Stimulated activated effector memory CD8-positive, alpha-beta T cell treated with anti-CD3 and anti-CD28 coated beads, Interleukin-12 subunit alpha, Interleukin-12 subunit beta, amount 100 ng/mL, for 72 hours (primary cell): ENCODE results near the gene RREB1.
A peak's percentile ranks its signal among the peaks of the same experiment; 100 is the strongest.

ENCODE experiments used
- ATAC-seq: fragments of 150-1000 bp; cut with Tn5 transposase; 2 replicates; pipeline ENCODE4 v1.10.0; 2021
- DNase-seq, 2 donors: peaks; one replicate each; pipeline ENCODE4 v3.0.0; 2021 to 2022; ENCODE audit warnings: low spot score in 2 of 2
- H3K27ac Mint-ChIP-seq: one replicate; pipeline ENCODE4 v1.8.0; 2022; ENCODE audit warnings: mild to moderate bottlenecking, mixed read lengths
- H3K36me3 Mint-ChIP-seq: one replicate; pipeline ENCODE4 v1.8.0; 2022; ENCODE audit warnings: mild to moderate bottlenecking, mixed read lengths
- H3K4me1 Mint-ChIP-seq: one replicate; pipeline ENCODE4 v1.8.0; 2022; ENCODE audit warnings: mixed read lengths
- H3K4me3 Mint-ChIP-seq: one replicate; pipeline ENCODE4 v1.8.0; 2022; ENCODE audit warnings: mild to moderate bottlenecking, mixed read lengths
- H3K9me3 Mint-ChIP-seq: one replicate; pipeline ENCODE4 v1.8.0; 2022; ENCODE audit warnings: mixed read lengths

RREB1 gene

DNA sequence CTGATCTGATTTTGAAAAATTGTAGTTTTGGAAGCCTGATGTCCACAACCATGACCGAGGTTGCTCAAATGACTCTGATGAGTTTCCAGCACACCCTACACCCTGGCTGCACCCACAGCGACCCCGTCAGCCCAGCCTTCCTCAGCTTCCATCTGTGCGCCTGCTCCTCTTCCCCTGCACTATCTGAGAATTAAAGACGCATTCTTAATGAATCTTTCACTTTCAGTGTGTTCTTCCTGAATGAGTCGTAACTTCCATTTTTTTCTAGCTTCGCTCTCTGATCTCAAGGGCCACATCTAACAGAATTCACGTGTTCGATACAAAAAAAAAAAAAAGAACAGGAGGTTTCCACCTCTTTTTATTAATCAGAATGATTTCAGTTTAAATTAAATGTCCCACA, 21.3 kb upstream of the RREB1 start:
- no peaks in the 10 kb centered on the region for H3K36me3 Mint-ChIP-seq
- no peaks in the 10 kb centered on the region for H3K9me3 Mint-ChIP-seq
- H3K4me1 Mint-ChIP-seq, result peaks cover 30% of the 10 kb centered on the region
- peak overlapping the region; percentile 66 for H3K4me3 Mint-ChIP-seq
- H3K27ac Mint-ChIP-seq, result peak overlapping the region; percentile 69
- DNase-seq, result no peak
- peak; percentile 64 for ATAC-seq

DNA sequence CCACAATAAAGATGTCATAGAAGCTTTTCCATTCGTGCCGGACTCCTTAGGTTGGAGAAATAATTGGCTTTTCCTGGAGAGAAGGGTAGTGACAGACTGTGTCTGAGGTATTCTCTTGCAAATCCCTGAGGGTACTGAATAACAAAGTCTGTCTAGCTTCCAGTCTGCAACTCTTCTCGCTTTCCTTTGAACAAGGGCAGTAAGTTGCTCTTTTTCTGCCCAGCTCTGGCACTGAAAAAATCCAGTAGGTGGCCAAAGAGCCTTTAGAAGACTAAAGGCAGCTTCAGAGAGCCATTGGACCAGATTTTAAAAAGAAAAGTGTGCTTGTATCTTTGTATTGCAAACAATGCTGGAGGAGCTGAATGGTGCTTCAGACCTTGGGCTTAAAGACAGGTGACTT, 20.7 kb upstream of the RREB1 start:
- H3K27ac Mint-ChIP-seq, result peak overlapping the region; percentile 69

DNA sequence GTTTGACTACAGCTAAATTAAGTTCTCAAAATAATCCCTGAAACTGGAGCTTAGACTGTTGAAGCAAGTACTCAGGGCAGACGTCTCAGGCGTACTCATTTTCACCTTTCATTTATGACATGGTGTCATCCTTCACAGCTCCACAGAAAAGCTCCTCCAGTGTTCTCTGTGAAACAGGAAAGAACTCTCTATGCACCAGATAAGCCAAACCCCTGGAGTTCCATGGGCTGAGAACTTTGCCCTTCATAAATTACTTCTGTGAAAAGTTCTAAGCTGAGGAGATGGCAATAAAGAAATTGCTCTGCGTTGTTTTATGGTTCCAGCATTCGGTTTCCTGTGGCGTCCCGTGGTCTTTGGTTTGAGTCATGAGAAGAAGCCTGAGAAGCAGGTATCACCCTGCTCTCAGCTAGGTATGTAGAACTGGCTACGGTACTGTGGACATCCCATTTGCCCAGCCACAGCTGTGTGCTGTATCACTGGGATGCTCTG, 20.2 kb upstream of the RREB1 start:
- H3K27ac Mint-ChIP-seq, result no peak overlapping the region
- H3K4me1 Mint-ChIP-seq, result peaks cover 30% of the 10 kb centered on the region
- peak; percentile 17 to 68 for DNase-seq
- H3K4me3 Mint-ChIP-seq, result peak overlapping the region; percentile 66
- peak; percentile 92 for ATAC-seq
- no peaks in the 10 kb centered on the region for H3K36me3 Mint-ChIP-seq
- no peaks in the 10 kb centered on the region for H3K9me3 Mint-ChIP-seq

More for the DNA sequence above, 20.7 kb upstream of the RREB1 start:
- peak overlapping the region; percentile 66 for H3K4me3 Mint-ChIP-seq
- no peaks in the 10 kb centered on the region for H3K9me3 Mint-ChIP-seq
- no peaks in the 10 kb centered on the region for H3K36me3 Mint-ChIP-seq
- ATAC-seq, result no peak
- H3K4me1 Mint-ChIP-seq, result peaks cover 30% of the 10 kb centered on the region
- no peak for DNase-seq

DNA sequence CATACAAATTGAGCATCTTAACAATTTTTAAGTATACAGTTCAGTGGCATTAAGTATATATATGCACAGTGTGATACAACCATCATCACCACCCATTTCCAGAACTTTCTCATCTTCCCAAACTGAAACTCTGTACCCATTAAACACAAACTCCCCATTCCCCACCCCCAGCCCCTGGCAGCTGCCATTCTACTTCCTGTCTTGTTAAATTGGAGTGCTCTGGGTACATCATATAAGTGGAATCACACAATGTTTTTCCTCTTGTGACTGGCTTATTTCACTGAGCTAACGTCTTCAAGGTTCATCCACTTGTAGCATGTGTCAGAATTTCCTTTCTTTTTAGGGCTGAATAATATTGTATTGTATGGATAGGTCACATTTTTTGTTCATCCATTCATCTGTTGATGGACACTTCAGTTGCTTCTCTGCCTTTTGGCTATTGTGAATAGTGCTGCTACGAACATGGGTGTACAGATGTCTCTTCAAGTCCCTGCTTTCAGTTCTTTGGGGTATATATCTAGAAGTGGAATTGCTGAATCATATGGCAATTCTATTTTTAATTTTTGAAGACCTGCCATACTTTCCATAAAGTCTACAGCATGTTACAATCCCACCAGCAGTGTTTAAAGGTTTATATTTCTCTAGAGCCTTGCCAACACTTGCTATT, 19.6 kb upstream of the RREB1 start:
- no peak for ATAC-seq
- H3K4me1 Mint-ChIP-seq, result peaks cover 30% of the 10 kb centered on the region

DNA sequence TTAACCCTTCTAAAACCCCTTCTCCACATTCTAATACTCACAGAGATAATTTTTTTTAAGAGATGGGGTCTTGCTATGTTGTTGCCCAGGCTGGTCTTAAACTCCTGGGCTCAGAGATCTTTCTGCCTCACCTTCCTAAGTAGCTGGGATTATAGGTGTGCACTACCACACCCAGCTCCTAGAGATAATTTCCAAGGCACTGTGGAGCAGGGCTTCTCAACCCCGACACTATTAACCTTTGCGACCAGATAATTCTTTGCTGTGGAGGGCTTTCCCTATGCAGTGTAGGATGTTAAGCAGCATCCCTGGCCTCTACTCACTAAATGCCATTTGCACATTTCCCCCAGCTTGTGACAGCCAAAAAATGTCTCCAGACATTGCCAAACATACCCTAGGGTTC, 8.8 kb upstream of the RREB1 start:
- Mint-ChIP-seq H3K27ac (no peak overlapping the region), H3K36me3 (no peaks in the 10 kb centered on the region), H3K4me1 (peaks cover 11% of the 10 kb centered on the region), H3K4me3 (no peak overlapping the region), H3K9me3 (no peaks in the 10 kb centered on the region)
- ATAC-seq (no peak), DNase-seq (no peak)

More for the DNA sequence above, 19.6 kb upstream of the RREB1 start:
- Mint-ChIP-seq H3K36me3 (no peaks in the 10 kb centered on the region), H3K27ac (peak overlapping the region; percentile 16), H3K4me3 (peak overlapping the region; percentile 66), H3K9me3 (no peaks in the 10 kb centered on the region)
- DNase-seq, result no peak

DNA sequence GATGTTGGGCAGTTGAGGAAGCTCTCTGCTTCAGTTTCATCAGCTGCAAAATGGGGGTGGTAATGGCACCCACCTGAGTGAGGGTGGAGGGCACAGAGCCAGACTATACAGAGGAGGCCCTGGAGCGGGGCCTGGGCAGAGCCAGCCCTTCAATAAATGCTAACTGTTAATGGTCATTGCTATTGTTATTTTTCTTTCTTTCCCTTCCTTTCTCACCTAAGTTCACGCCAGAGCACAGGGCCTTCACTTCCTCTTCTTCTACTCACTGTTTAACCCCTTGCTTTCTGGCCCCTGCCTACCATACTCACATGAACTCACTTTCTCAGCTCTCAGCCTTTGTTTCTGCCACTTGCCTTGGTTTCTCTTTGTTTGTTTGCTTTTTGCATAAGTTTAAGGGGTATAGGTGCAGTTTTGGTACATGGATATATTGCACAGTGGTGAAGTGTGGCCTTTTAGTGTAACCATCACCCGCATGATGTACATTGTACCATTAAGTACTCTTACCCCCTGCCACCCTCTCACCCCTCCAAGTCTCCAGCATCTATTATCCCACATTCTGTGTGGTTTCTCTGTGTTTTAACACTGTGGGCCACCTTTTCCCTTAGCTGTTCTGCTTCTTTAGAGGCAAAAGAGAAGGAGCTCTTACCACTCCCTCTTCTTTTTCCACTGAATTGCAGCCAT, 7.5 kb upstream of the RREB1 start:
- DNase-seq, result no peak
- Mint-ChIP-seq H3K4me3 (no peak overlapping the region), H3K4me1 (peaks cover 11% of the 10 kb centered on the region), H3K36me3 (no peaks in the 10 kb centered on the region), H3K9me3 (no peaks in the 10 kb centered on the region), H3K27ac (no peak overlapping the region)
- ATAC-seq, result no peak

DNA sequence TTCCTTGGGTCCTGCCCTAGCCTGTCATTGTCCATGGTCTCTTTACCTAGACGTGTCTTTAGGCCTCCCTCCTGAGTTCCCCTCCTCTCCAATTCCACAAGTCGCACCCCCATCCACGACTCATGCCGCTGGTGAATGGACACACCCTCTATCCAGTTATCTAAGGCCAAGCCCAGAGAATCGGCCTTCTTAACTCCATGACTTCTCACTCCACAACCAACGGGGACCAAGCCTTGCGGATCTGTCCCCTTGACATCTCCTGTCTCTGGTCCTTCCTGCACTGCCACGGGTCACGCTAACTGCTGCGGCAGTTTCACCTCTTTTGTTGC, 7.0 kb upstream of the RREB1 start:
- ATAC-seq (no peak), DNase-seq (no peak)
- H3K27ac Mint-ChIP-seq, result no peak overlapping the region
- H3K4me1 Mint-ChIP-seq, result peaks cover 11% of the 10 kb centered on the region
- H3K4me3 Mint-ChIP-seq, result no peak overlapping the region
- H3K36me3 Mint-ChIP-seq, result no peaks in the 10 kb centered on the region
- H3K9me3 Mint-ChIP-seq, result no peaks in the 10 kb centered on the region

DNA sequence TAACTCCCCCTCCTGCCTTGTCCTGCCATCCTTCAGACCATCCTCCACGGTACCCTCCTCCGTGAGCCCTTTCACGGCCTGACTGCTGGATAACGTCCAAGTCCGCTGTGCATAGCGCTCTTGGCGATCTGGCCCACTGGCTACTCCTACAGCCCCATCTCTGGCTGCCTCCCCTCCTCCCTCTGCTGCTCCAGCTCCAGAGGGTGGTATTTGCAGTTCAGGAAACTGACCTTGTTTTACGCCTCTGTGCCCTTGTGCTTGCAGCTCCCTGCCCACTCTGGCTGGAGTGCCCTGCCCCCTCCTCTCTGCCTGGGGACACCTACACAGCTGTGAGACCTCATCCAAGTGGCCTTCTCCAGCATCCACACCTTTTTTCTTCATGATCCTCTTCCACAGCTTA, 6.5 kb upstream of the RREB1 start:
- H3K27ac Mint-ChIP-seq, result no peak overlapping the region
- peaks cover 15% of the 10 kb centered on the region for H3K4me1 Mint-ChIP-seq
- DNase-seq, result no peak
- H3K4me3 Mint-ChIP-seq, result no peak overlapping the region
- no peak for ATAC-seq
- H3K36me3 Mint-ChIP-seq, result no peaks in the 10 kb centered on the region
- H3K9me3 Mint-ChIP-seq, result no peaks in the 10 kb centered on the region

DNA sequence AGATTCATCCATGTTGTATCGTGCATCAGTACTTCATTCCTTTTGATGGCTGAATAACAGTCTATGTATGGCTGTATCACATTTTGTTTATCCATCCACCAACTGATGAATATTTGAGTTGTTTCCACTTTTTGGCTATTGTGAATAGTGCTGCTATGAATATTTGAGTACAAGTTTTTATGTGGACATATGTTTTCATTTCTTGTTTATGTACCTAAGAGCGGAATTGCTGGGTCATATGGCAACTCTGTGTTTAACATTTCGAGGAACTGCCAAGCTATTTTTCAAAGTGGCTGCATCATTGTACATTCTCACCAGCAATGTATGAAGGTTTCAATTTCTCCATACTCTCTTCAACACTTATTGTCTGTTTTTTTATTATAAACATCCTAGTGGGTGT, 3.0 kb upstream of the RREB1 start:
- Mint-ChIP-seq H3K27ac (no peak overlapping the region), H3K4me3 (no peak overlapping the region), H3K4me1 (peaks cover 26% of the 10 kb centered on the region), H3K36me3 (peaks cover 17% of the 10 kb centered on the region), H3K9me3 (no peaks in the 10 kb centered on the region)
- no peak for ATAC-seq
- DNase-seq, result no peak

DNA sequence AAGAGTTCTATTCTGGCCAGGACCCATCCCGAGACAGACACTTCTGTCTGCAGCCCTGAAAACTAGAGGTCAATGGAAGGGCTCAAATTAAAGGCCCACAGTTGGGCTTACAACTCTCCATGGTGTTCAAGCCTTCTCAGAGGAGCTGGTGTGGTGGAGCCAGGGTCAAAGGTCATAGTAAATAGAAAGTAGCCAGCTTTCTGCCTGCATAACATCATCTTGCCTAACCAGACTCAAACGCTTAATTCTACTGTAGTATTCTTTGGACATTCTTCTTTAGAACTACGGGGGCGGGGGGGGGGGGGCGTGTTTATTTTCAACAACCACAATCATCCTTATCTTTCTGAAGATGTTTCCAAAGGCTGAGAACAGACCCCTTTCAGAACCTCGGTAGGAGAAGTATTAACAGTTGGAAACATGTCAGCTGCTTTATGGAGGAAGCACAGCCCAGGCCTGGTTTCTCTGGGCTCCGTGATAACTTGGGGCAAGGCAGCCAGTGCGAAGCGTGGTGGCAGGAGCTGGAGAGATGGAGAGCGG, 1.5 kb upstream of the RREB1 start:
- peak overlapping the region; percentile 90 for H3K4me3 Mint-ChIP-seq
- DNase-seq, result no peak
- no peak for ATAC-seq
- peak overlapping the region; percentile 92 for H3K27ac Mint-ChIP-seq
- H3K4me1 Mint-ChIP-seq, result peaks cover 22% of the 10 kb centered on the region
- peaks cover 18% of the 10 kb centered on the region for H3K36me3 Mint-ChIP-seq
- H3K9me3 Mint-ChIP-seq, result no peaks in the 10 kb centered on the region

DNA sequence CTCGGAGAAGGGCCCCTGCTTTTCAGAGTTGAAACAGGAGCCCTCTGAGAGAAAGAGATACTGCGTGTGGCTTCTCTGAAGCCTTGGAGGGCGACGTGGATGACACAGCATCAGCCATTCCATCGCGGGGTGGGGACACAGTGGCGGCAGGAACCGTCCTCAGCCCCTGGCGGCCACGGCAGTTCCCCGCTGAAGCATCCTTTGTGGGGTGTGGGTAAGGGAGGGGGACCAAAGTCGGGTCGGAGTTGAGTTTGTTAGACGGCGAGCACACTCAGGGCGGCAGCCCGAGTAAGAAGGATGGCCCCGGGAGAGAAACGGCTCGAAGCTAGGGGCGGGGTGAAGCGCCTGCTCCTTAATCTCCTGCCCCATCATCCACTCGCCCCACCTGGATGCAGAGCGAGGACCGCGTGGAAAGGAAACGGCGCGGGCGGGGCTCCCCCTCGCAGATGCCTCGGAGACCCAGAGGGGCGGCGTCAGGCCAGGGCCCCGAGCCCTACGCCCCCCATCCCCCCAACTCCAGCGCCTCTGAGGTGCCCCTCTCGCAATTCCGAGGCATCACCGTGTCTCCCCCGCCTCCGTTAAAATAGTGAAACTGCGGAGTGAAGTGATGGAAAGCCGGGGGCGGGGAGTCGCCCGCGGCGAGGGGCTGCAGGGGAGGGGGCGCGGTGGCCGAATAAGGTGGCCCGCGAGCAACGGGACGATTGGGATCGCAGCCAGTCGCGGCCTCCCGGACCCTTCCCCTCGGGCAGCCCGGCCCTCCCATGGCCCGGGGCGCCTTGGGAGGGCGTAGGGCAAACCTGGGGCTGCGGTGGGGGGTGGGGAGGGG, 796 bp upstream of the RREB1 start:
- DNase-seq, result peak; percentile 34 to 75
- H3K36me3 Mint-ChIP-seq, result peaks cover 18% of the 10 kb centered on the region
- peak; percentile 77 for ATAC-seq
- peak overlapping the region; percentile 90 for H3K4me3 Mint-ChIP-seq
- peak overlapping the region; percentile 92 for H3K27ac Mint-ChIP-seq
- peaks cover 22% of the 10 kb centered on the region for H3K4me1 Mint-ChIP-seq
- no peaks in the 10 kb centered on the region for H3K9me3 Mint-ChIP-seq

DNA sequence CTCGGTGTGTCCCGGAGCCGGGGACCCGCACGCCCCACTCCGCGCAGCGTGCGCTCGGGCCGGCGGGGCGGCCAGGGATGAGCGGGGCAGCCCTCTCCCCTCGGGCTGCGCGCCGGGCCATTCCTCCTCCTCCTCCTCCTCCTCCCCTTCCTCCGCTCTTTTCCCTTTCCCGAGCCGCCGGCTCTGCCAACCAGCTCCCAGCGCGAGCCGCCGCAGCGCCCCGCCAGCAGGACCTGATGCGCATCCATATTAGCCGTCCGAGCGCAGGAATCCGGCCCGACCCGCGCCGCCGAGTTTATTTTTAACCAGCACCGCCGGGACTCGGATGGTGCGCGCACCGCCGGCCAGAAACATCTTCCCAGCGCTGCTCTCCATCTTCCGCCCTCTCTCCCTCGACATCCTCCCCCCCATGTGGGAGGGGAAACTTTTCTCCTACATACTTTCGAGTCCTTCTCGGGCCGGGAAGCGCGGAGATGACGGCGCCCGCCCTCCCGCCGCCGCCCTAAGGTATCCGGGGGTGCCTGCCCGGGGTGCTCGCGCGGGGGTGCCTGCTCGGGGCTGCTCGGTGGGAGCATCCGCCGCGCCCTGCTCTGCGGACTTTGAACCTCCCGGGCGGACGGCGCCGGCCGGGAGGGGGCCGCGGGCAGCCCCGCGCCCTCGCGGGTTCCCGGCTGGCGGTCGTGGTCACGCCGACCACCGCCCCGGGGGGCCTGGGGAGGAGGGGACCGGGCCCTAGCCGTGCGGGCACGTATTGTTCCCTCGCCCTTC, 619 bp downstream of the RREB1 start:
- no peaks in the 10 kb centered on the region for H3K9me3 Mint-ChIP-seq
- peak; percentile 35 to 75 for DNase-seq
- H3K36me3 Mint-ChIP-seq, result peaks cover 18% of the 10 kb centered on the region
- peak; percentile 49 for ATAC-seq
- peaks cover 34% of the 10 kb centered on the region for H3K4me1 Mint-ChIP-seq
- H3K27ac Mint-ChIP-seq, result peak overlapping the region; percentile 92
- H3K4me3 Mint-ChIP-seq, result peak overlapping the region; percentile 90

DNA sequence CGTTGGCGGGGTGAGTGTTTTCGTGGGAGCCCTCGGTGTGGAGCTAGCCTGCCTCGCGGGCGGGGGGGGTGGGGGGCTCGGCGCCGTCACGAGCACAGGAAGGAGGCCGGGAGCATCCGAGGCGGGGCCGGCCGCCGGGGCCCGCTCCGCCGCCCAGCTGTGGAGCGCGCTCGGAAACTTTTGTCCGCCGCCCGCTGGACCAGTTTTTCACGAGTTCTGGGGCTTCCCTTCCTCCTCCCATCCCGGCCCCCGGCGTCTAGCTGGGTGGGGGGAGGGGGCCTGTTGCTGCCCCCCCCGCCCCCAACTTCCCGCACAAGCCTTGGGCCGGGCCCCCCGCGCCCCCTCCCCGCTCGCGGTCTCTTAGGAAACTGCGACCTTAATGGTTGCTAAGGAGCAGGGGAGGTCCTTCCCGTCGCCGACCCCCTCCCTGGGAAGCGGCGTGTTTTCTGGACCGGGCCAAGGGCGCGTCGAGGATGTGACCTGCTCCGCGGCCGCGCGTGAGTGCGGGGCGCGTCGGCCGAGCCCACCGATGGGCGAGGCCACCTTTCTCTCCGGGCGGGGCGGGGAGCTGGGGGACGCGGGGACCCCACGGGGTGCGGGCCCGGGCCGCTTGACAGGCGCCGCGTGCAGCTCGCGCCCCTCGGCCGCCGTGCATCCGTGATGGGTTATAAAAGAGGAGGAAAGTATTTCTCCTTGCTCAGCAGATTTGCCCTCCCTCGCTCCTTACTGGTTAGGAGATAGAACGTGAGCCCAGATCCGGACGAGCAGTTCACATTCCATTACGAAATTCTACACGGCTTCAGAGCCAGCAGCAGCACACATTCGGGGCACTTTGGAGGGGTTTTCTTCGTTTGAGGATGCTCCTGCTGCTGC, 1.4 kb downstream of the RREB1 start:
- no peaks in the 10 kb centered on the region for H3K9me3 Mint-ChIP-seq
- H3K27ac Mint-ChIP-seq, result peak overlapping the region; percentile 86
- H3K4me3 Mint-ChIP-seq, result peak overlapping the region; percentile 90
- ATAC-seq (peak; percentile 20), DNase-seq (peak; percentile 17 to 60)
- H3K4me1 Mint-ChIP-seq, result peaks cover 42% of the 10 kb centered on the region
- H3K36me3 Mint-ChIP-seq, result peaks cover 18% of the 10 kb centered on the region
